Erythroblast (primary cell): Measurements from ENCODE around the gene OR7G1.

Source experiments
- GATA1 ChIP-seq: IDR thresholded peaks from 2 replicates; pipeline ENCODE4 v1.6.1; 2011; ENCODE audit warnings: low read depth, mild to moderate bottlenecking, control low read depth, low read length, moderate library complexity
- POLR2A ChIP-seq: IDR thresholded peaks from 2 replicates; pipeline ENCODE4 v1.6.1; 2011; ENCODE audit warnings: mild to moderate bottlenecking, low read length

DNA sequence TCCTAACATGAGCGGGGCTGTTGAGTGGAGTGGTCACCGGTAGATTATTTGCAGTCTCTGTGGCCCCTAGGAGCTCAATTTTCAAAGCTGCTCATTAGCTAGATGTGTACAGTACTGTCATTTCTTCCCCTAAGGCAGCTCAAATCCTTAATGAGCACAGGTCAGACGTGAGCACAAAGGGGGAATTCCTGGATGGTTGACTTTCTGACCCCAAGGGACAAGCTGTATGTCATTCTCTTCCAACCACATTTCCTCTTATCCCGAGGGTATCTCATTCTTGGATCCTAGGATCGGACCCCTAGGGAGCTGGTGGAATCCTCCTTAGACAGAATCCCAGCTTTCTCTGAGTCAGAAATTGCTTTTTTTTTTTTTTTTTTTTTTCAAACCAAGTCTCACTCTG is 16.9 kb upstream of the OR7G1 start:
- TF ChIP-seq POLR2A (no peak), GATA1 (no peak)
